ENCODE results near the gene GSX2. TPM values are rescaled to one million over a fixed set of nuclear protein-coding genes. Genes with fewer than 3 reads are reported as not detected.

The GSX2 gene
- total RNA-seq, 2 donors from 2014 or later: not detected

GRCh38 chr4:54094451-54094850 lies 5.5 kb upstream of the GSX2 start:
- WGBS, 2 donors: 53 to 60% methylated on average over 6 of the region's 6 CpGs
- Histone ChIP-seq H3K4me3 (no peak overlapping the region), H3K9me3 (no peaks in the 10 kb centered on the region), H3K36me3 (replicated peaks in 1 of 2; ENCODE audit: insufficient read depth in 1 of 2, low read depth in 2 of 2) (no peaks in the 10 kb centered on the region), H3K27me3 (peaks cover 0 to 40% of the 10 kb centered on the region in 2 donors), H3K27ac (no peak overlapping the region), H3K4me1 (peaks cover 30% of the 10 kb centered on the region)
- no peak for DNase-seq
- intact Hi-C loops (cut with DNase I): no loop called here
- no peak for ATAC-seq
- TF ChIP-seq POLR2A (IDR thresholded peaks at IDR 0.05) (no peak), CTCF (IDR thresholded peaks at IDR 0.05) (no peak)

- peaks cover 38% of the 10 kb centered on the region for H3K4me1 ChIP-seq
- no peak overlapping the region for H3K27ac ChIP-seq
- H3K9me3 ChIP-seq: no peaks in the 10 kb centered on the region
- peaks cover 0 to 48% of the 10 kb centered on the region in 2 donors for H3K27me3 ChIP-seq
- no peak overlapping the region for H3K4me3 ChIP-seq
- no peak for ATAC-seq
- no peaks in the 10 kb centered on the region for H3K36me3 ChIP-seq (replicated peaks in 1 of 2; ENCODE audit: insufficient read depth in 1 of 2, low read depth in 2 of 2)
- 18 to 27% methylated on average over 19 of the region's 19 CpGs for WGBS, 2 donors
- DNase-seq: no peak
- TF ChIP-seq POLR2A (IDR thresholded peaks at IDR 0.05): no peak
- no peak for TF ChIP-seq CTCF (IDR thresholded peaks at IDR 0.05)
- intact Hi-C loops (cut with DNase I): no loop called here
Observed at GRCh38 chr4:54095110-54095825, 4.7 kb upstream of the GSX2 start.

- Histone ChIP-seq H3K27me3 (peaks cover 0 to 59% of the 10 kb centered on the region in 2 donors), H3K4me1 (peaks cover 39% of the 10 kb centered on the region), H3K27ac (no peak overlapping the region), H3K36me3 (replicated peaks in 1 of 2; ENCODE audit: insufficient read depth in 1 of 2, low read depth in 2 of 2) (no peaks in the 10 kb centered on the region), H3K9me3 (no peaks in the 10 kb centered on the region), H3K4me3 (no peak overlapping the region)
- intact Hi-C loops (cut with DNase I): no loop called here
- WGBS, 2 donors: 25 to 32% methylated on average over 13 of the region's 13 CpGs
- no peak for DNase-seq
- TF ChIP-seq CTCF (IDR thresholded peaks at IDR 0.05) (no peak), POLR2A (IDR thresholded peaks at IDR 0.05) (no peak)
- ATAC-seq: no peak
Observed at GRCh38 chr4:54096295-54096962, 3.5 kb upstream of the GSX2 start.

GRCh38 chr4:54097152-54097551 lies 2.8 kb upstream of the GSX2 start:
- WGBS, 2 donors: 37 to 42% methylated on average over 6 of the region's 6 CpGs
- intact Hi-C loops (cut with DNase I): no loop called here
- Histone ChIP-seq H3K27me3 (peaks cover 0 to 66% of the 10 kb centered on the region in 2 donors), H3K4me1 (peaks cover 36% of the 10 kb centered on the region), H3K9me3 (no peaks in the 10 kb centered on the region), H3K4me3 (no peak overlapping the region), H3K36me3 (replicated peaks in 1 of 2; ENCODE audit: insufficient read depth in 1 of 2, low read depth in 2 of 2) (no peaks in the 10 kb centered on the region), H3K27ac (no peak overlapping the region)
- ATAC-seq (no peak), DNase-seq (no peak)
- no peak for TF ChIP-seq CTCF (IDR thresholded peaks at IDR 0.05)
- no peak for TF ChIP-seq POLR2A (IDR thresholded peaks at IDR 0.05)

Data from body of pancreas (tissue), 4 donors.